ENCODE results near the gene MARK3. TPM values are rescaled to one million over a fixed set of nuclear protein-coding genes. Genes with fewer than 3 reads are reported as not detected.

MARK3 gene
- total RNA-seq, 1 donor from 2014 or later, result 99.4 TPM

- H3K4me3 ChIP-seq, result no peak overlapping the region
- H3K4me1 ChIP-seq, result peaks cover 66% of the 10 kb centered on the region
- no peaks in the 10 kb centered on the region for H3K9me3 ChIP-seq
- peak; percentile 54 for DNase-seq
- peaks cover 5% of the 10 kb centered on the region for H3K27me3 ChIP-seq (ENCODE audit: low read depth)
- no peak for ATAC-seq
- intact Hi-C loops (cut with DNase I), result no loop called here
- peak overlapping the region; percentile 68 for H3K27ac ChIP-seq
- peaks cover 3% of the 10 kb centered on the region for H3K36me3 ChIP-seq
- TF ChIP-seq CTCF (IDR thresholded peaks at IDR 0.05), result no peak
Observed at GRCh38 chr14:103517721-103518421, 132.7 kb downstream of the MARK3 start.

- ATAC-seq (peak; percentile 44 to 47), DNase-seq (peak; percentile 79)
- Histone ChIP-seq H3K27ac (peak overlapping the region; percentile 68), H3K4me3 (no peak overlapping the region), H3K4me1 (peaks cover 66% of the 10 kb centered on the region), H3K27me3 (ENCODE audit: low read depth) (peaks cover 5% of the 10 kb centered on the region), H3K36me3 (peaks cover 3% of the 10 kb centered on the region), H3K9me3 (no peaks in the 10 kb centered on the region)
- peak; percentile 92 for TF ChIP-seq CTCF (IDR thresholded peaks at IDR 0.05)
- intact Hi-C loops (cut with DNase I), result no loop called here
Observed at GRCh38 chr14:103518422-103519042, 133.3 kb downstream of the MARK3 start.

GRCh38 chr14:103519043-103519836 is 134.0 kb downstream of the MARK3 start:
- no peaks in the 10 kb centered on the region for H3K9me3 ChIP-seq
- TF ChIP-seq CTCF (IDR thresholded peaks at IDR 0.05), result no peak
- peaks cover 3% of the 10 kb centered on the region for H3K36me3 ChIP-seq
- H3K4me1 ChIP-seq, result peaks cover 61% of the 10 kb centered on the region
- no peak overlapping the region for H3K27ac ChIP-seq
- peak; percentile 45 for DNase-seq
- H3K27me3 ChIP-seq (ENCODE audit: low read depth), result peaks cover 5% of the 10 kb centered on the region
- intact Hi-C loops (cut with DNase I), result no loop called here
- ATAC-seq, result no peak
- H3K4me3 ChIP-seq, result no peak overlapping the region

- H3K4me1 ChIP-seq, result peaks cover 61% of the 10 kb centered on the region
- intact Hi-C loops (cut with DNase I), result no loop called here
- peak overlapping the region; percentile 82 for H3K27ac ChIP-seq
- no peak for ATAC-seq
- peaks cover 5% of the 10 kb centered on the region for H3K27me3 ChIP-seq (ENCODE audit: low read depth)
- H3K36me3 ChIP-seq, result peaks cover 3% of the 10 kb centered on the region
- no peaks in the 10 kb centered on the region for H3K9me3 ChIP-seq
- DNase-seq, result peak; percentile 51
- H3K4me3 ChIP-seq, result peak overlapping the region; percentile 63
- TF ChIP-seq CTCF (IDR thresholded peaks at IDR 0.05), result no peak
Observed at GRCh38 chr14:103519837-103520212, 134.6 kb downstream of the MARK3 start.

- intact Hi-C loops (cut with DNase I), result no loop called here
Observed at GRCh38 chr14:103520269-103520656, 135.0 kb downstream of the MARK3 start.

More at GRCh38 chr14:103520269-103520656, 135.0 kb downstream of the MARK3 start:
- no peak for TF ChIP-seq CTCF (IDR thresholded peaks at IDR 0.05)
- Histone ChIP-seq H3K27ac (peak overlapping the region; percentile 82), H3K36me3 (peaks cover under 1% of the 10 kb centered on the region), H3K9me3 (no peaks in the 10 kb centered on the region), H3K4me3 (peak overlapping the region; percentile 63), H3K4me1 (peaks cover 57% of the 10 kb centered on the region), H3K27me3 (ENCODE audit: low read depth) (peaks cover 5% of the 10 kb centered on the region)
- no peak for ATAC-seq
- DNase-seq, result no peak
